GF-D8 (cell line): ENCODE measurements around the gene CAPN11.
"Not testable (repeated sequence)": the region's sequence is repeated elsewhere in the genome, so short reads cannot be mapped to it uniquely, and the experiment has no call there.

ENCODE experiments used
- DNase-seq: peaks from one replicate; lab custom pipeline; 2025; lab: John Stamatoyannopoulos, UW

CAPN11 gene

GRCh38 chr6:44228433-44228832 lies 69.8 kb downstream of the CAPN11 start:
- DNase-seq = no peak

DNA sequence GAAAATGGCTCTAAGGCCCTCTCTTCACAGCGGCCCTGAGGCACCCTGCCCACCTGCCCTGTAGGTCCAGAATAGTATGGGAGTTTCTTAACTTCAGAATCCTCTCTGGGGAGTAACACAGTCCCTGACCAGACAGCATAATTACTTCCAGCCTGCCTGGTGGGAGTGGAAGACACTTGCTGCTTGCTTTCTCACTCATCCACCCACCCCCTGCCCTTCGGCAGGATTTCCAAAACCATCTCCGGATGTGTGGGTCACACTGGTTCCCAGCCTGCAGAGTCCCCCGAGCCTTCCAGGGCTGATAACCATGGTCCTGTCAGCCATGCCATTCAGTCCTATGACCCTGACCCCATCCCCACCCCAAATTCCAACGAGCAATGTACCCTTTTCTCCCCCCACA lies 70.2 kb downstream of the CAPN11 start:
- no peak for DNase-seq

DNA sequence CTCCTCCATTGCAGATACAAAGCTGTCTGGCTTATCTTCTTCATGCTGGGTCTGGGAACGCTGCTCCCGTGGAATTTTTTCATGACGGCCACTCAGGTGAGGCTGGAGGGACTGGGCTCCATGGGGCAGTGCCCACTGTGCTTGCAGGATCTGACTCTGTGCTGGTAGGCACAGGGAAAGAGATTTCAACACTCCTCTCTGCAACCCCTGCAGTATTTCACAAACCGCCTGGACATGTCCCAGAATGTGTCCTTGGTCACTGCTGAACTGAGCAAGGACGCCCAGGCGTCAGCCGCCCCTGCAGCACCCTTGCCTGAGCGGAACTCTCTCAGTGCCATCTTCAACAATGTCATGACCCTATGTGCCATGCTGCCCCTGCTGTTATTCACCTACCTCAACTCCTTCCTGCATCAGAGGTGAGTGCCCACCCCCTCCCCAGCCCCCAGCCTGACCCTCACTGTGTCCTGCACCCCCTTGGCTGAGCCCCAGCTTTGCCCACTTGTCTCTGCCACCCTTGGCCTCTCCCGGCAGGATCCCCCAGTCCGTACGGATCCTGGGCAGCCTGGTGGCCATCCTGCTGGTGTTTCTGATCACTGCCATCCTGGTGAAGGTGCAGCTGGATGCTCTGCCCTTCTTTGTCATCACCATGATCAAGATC lies 70.9 kb downstream of the CAPN11 start:
- no peak for DNase-seq

- no peak for DNase-seq
Observed at GRCh38 chr6:44230034-44230675, 71.5 kb downstream of the CAPN11 start.

- DNase-seq = not testable (repeated sequence)
Observed at GRCh38 chr6:44231426-44231825, 72.8 kb downstream of the CAPN11 start.

DNA sequence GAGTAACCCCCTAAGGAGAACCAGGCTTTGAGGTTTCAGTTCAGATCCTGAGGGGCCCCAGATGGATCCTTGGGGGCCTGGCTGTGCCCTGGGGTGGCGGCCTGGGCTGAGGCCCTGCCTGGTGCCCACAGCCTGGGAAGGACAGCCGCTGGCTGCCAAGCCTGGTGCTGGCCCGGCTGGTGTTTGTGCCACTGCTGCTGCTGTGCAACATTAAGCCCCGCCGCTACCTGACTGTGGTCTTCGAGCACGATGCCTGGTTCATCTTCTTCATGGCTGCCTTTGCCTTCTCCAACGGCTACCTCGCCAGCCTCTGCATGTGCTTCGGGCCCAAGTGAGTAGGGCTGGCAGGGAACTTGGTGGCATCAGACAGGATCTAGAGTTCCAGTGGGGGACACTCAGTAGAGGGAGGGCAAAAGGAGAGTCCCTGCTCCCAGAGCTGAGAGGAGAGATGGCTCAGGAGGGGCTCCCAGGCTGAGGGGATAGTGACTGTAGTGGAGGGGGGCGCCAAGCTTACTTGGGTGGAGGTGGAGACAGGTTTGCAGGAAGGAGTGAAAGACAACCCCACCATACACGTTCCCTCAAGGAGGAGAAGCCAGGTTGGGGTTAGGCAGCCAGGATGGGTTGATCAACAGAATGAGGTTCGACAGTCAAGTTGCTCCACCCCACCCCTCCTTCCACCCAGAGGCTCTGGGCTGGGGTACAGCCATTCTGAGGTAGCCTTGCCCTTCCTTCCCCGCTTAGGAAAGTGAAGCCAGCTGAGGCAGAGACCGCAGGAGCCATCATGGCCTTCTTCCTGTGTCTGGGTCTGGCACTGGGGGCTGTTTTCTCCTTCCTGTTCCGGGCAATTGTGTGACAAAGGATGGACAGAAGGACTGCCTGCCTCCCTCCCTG lies 74.3 kb downstream of the CAPN11 start:
- DNase-seq = no peak

GRCh38 chr6:44233567-44234100 lies 75.0 kb downstream of the CAPN11 start:
- peak; percentile 36 for DNase-seq
